HG03097 (cell line): Measurements from ENCODE around the gene NPHP4.

Experiments used
- ATAC-seq: cut with Tn5 transposase; IDR thresholded peaks from one replicate; pipeline ENCODE4 v1.9.1; 2021; ENCODE audit not compliant: unreplicated experiment, low FRiP score

NPHP4 gene

DNA sequence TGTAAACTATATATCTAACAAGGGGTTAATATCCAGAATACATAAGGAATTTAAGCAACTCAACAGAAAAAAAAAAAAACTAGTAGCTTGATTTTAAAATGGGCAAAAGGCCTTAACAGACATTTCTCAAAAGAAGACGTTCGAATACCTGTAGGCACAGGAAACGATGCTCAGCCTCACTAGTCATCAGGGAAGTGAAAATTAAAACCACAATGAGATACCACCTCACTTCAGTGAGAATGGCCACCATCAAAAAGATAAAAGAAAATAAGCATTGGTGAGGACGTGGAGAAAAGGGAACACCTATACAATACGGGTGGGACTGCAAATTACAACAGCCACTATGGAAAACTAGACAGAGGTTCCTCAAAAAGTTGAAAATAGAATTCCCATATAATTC is 37.3 kb downstream of the NPHP4 start:
- no peak for ATAC-seq

DNA sequence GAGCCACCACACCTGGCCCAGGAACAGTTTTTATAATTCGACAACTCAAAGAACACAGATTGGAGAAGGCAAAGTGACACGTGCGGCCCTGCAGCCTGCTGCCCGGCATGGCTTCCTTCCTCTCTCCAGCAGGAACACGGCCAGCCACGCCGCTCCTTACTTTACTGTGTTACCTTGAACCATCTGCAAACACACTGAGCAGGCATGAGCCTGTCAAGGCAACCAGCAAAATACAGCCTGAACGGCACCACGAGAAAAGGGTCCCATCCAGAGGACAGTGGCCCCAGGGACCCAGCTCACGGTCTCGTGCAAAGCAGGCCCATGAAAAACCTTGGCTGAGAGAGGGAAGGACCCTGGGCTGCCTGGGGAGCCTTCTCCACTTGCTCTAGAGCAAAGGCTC is 38.8 kb downstream of the NPHP4 start:
- ATAC-seq, result no peak

DNA sequence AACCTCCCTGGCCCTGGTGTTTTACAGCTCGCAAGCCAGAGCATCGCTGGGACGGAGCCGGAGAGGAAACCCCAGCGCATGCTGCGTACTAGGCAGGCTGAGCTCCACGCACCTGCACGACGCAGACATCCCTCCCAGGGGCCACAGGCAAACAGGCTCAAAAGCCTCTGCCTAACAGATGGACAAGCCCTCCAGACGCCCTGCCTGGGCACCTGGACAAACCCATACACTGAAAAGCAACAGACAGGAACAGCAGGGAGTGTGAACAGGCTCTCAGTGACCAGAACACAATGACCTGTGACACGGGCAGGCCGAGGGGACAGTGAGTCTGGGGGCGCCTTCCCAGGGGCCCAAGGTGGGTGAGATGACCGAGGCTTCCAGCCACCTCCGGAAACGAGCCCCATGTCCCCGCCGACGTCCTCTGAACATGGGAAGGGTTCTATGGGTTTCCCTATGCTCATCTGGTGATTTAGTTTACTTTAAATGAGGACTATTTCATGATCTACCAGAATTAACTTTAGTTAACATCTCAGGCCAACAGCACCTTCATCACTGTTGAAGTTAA is 40.3 kb downstream of the NPHP4 start:
- ATAC-seq, result no peak

DNA sequence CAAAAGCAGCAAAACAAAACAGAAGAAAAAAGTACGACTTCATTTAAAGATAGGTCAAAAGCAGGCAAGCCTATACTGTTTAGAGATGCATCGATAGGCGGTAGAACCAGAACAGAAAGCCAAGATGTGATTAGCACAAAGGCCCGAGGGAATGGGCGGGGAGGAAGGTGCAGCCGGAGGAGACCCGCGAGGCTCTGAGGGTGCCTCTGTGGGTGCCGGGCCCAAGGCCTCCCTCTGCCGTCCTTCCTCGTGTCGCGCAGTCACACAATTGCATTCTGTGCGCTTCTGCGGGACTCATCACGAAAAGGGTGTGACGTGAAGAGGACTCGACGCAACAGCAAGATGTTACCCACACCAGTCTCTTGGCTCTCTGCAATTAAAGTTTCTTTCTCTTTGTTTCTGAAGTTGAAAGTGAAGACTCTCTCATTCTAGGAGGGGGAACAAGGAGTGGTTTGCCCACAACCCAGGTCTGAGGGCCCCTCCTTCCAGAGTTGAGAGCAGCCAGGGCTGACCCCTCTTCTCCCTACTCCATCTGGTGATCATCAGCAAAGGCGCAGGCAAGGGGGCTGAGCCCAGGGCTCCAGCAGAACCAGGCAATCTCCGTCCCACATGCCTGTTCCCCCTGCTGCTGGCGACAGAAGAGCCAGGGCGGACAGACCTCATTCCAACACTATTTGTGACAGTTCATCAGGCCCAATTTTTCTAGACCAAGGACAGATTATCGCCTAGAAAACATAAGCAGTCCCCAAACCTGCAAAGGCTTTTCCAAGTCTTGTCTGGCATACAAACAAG is 41.0 kb downstream of the NPHP4 start:
- ATAC-seq, result no peak

DNA sequence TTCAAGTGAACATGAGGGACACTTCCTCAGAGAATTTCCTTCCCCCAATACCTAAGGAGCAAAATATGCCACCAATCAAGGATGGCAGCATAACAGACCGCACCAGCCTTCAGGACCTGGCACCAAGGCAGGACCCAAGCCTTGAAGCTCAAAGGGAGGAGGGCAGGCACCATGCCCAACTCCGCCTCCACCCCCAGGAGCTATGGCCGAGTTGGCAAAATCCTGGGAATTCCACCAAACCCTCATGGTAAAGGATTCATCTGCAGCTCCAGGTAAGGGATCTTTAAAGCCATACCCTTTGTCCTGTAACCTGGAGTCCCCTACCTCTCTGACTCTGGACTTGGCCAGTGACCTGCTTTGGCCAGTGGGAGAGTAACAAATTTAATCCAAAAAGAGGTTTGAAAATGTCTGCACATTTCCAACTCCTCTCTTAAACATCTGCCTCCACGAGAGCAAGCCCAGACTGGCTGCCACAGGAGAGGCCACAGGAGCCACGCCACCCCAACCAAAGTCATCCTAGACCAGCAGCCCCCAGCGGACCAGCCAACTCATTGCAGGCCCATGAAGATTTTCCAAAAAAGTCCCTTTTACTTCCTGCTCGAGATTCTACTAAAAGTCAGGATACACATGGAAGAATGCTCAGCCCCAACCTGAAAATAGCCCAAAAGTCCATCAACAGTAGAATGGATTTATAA is 41.9 kb downstream of the NPHP4 start:
- no peak for ATAC-seq

DNA sequence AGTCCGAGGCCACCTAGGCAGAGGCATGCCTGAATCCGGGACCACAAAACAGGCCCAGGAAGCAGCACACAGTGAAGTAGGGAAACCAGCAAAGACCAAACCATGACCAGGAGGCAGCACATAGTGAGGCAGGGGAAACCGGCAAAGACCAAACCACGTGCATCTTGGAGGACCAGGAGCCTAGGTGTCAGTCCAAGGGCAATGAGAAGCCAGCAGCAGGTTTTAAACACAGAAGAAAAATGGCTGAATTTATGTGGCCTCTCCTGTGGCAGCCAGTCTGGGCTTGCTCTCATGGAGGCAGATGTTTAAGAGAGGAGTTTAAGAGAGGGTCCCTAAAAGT is 42.5 kb downstream of the NPHP4 start:
- no peak for ATAC-seq

DNA sequence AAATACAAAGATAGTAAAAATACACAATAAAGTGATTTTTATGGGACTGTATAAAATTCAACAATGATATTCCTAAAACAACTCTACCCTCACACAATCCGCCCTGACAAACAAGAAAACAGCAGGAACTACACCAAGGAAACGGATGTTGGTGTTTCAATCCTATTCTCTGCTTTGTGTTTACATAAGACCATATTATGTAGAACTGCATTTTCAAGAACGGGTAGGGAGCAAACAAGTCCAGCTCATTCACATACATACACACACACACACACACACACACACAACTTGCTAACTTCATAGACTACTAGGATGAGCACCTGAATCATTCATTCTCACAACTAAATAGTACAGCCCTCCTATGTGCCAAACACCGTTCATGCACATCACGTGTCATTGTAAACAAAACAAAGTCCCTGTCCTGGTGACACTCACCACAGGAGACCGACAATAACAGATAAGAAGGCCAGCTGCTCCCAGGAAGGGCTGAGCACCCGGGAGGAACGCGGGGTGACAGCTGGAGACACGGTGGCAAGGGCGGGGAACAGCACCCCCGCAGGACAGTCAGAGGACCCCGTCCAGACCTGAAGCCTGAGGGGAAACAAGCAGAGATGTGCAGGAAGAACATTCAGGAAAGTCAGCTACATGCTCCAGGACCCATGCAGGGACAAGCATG is 43.0 kb downstream of the NPHP4 start:
- ATAC-seq, result no peak

DNA sequence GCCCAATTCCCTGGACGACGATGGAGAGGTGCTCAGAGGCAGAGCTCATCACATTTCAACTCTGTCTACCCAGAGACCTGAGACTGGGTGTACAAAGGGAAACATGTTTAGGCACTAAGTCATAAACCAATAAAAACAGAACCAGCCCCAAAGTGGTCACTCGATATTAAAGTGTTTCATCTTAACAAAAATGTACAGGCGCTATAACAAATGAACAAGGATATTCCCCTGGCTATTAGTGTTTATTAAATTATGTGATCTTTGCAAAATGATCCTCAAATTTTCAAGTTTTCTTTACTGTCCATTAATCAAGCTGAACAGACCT is 43.6 kb downstream of the NPHP4 start:
- no peak for ATAC-seq

DNA sequence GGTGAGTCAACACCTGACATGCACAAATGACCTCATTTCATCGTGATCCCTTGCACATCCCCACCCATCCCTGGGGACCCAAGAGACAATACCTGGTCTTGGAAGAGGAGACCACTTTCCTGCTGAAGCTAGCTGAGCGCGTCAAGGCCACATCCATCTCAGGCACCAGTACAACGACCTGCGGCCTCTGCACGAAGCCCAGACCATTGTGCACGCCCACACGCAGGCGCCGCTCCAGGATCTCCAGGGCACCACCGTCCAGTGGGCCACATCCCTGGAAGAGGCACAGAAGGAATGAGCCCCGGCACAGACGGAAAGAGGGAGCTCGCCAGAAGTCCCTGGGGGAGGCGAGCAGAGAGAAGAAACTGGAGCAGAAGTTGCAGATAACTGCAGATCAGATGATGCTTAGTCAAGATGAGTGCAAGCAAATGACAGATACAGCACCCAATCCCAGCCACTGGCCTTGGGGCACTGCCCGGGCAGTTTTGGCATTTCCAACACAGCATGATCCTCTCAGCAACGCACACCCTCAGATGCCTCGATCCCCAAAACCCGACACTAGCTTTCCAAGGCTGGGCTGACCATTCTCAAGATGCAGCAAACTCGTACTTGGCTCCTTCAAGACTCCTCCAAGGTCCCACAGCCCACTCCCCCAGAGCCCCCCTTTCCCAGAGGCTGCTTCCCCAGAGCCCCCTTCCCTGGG is 44.1 kb downstream of the NPHP4 start:
- ATAC-seq, result no peak

DNA sequence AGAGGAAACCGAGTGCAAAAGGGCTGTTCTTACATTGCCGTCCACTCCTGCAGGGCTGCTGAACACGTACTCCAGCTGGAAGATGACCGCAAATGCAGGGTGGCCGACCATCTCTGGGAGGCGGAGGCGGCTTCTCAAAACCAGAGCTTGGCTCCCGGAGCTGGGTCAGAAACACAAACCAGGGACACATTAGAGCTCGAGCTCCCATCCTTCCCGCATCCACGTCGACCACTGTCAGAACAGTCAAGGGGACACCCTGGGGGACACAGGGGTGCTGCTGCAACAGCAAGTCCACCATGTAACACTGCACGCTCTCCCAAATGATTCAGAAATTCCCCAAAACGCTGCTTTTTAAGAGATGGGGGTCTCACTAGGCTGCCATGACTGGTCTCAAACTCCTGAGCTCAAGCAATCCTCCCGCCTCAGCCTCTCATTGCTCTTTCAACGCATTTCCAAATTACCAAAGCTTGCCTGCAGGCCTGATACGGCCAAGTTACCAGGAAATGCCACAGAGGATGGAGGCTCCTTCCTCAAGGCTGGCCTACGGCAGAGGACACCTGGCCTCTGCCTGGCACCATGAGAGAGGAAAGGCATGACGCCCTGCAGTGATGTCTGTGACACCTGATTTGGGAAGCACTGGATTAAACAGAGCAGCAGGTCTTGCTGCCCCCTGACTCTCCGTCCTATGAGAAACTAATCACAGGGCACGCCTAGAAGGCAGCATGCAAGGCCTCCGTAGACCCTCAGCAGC is 45.0 kb downstream of the NPHP4 start:
- no peak for ATAC-seq

DNA sequence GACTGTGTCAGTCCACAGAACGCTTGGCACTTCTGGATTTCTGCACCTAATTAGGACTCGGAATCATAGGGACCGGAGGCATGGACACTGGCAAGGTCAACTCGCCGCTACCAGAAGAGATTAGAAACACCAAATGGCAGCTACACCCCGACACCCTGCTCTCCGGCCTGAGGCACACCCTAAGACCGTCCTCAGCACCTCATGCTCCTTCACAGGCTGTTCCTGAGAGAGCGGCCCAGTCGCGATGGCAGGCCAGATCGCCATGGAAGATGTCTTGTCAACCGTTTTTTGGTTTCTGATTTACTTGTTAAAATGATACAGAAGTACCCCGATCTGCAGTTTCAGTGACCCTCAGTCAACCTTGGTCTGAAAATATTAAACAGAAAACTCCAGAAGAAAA is 46.8 kb downstream of the NPHP4 start:
- ATAC-seq, result no peak

DNA sequence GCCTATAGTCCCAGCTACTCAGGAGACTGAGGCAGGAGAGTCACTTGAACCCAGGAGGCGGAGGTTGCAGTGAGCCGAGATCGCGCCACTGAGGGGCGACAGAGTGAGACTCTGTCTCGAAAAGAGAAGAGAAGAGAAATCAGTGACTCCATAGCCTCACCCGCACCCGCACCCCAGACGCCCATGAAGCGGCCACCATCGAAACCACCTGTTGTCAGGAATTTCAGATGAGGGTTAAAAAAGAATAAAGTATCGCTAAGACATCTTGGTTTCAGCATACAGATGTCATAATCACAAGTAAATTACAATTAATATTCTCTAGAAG is 47.4 kb downstream of the NPHP4 start:
- ATAC-seq, result no peak

DNA sequence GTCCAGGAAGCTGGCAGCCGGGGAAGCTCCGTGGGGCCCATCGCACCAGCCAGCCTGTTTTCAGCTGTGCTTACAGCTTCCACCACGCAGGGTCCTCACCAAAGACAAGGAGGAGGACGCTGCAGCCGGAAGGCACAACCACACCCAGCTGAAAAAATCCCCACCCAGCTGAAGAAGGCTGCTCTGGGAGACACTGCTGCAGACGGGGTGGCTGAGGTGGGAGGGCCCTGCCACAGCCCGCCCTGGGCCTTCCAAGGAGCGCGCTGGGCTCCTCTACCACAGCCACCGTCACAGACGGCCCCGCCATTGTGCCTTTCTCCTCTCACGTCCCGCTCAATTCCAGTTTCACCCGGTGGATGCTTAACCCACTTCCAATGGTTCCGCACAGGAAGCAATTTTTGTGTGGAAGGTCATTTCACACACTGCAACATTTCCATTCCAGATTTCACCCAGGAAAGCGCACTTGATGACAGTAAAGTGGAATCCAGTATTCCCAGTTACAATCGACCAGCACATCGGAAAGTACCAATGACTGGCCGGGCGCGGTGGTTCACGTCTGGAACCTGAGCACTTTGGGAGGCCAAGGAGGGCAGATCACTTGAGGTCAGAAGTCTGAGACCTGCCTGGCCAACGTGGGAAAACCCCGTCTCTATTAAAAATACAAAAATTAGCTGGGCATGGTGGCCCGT is 47.9 kb downstream of the NPHP4 start:
- no peak for ATAC-seq

DNA sequence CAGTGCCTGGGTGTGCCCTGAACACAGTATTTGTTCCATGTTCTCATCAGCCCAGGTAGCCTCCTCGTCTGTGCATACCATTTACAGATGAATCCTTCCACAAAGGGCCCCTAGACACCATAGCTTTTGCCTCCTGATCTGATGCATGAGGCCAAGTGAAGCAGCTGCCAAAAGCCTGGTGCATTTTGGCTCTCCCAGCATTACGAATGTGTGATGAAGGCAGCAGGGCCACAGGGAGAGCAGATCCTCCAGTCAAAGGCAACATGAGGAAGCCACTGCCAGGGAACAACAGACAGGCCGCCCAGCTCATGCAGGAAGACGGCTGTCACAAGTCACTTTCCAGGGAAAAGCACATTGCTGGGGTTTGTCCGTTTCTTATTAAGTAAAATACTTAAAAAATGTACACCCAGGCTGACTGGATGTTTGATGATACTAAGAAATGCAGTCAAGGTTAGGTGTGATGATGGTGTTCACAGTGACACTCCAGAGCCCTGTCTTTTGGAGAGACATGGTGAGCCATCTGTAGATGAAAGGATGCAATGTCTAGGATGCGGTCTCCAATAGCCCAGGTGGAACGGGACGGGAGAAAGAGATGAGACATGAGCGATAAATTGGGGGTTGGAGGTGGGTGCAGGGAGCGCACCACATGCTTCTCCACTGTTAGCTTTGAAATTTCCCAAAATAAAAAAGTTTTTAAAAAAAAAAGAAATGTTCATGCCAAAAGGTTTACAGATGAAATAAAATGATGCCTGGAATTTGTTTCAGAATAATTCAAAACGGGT is 48.7 kb downstream of the NPHP4 start:
- ATAC-seq, result no peak

DNA sequence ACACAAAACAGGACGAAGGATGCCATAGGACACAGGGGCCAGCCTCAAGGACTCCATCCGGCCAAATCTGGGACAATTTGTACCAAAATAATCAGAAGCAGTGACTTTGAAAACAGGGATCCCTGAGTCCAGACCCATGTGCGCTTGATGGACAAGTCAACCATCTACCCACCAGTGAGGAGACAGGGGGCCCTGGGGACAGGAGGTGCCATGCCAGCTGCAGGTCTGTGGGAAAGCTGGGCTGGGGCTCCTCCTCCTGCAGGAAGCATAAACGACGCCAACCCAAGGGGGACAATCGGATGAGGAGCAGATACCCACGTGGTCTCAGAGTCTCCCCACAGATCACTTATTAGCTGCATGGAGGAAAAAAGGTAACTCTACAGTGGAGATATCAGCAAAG is 50.6 kb downstream of the NPHP4 start:
- no peak for ATAC-seq

DNA sequence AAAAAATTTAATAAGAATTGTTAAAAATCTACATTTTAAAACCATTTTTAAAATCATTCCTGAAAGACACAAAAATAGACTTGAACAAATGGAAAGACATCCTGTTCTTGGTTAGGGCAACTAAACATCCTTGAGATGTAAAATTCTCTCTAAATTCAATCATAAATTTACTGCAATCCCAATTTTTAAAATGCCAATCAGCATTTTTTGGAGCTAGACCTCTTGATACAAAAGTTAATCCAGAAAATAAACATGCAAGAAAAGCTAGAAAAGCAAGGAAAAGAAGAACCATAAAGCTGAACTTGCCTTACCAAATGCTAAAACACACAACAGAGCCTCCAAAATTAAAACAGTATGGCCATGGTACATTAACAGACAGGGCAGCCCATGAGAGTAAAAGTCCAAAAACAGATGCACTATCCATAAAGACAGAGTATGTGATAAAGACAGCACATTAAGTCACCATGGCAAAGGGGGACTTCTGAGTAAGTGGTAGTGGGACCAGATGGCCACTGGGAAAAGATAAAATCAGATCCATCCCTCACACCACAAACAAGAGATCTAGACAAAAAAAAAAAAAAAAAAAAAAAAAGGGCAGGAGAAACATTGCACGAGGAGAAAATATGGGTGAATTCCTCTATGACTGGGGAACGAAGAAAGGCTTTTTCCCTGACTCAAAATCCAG is 51.4 kb downstream of the NPHP4 start:
- no peak for ATAC-seq

DNA sequence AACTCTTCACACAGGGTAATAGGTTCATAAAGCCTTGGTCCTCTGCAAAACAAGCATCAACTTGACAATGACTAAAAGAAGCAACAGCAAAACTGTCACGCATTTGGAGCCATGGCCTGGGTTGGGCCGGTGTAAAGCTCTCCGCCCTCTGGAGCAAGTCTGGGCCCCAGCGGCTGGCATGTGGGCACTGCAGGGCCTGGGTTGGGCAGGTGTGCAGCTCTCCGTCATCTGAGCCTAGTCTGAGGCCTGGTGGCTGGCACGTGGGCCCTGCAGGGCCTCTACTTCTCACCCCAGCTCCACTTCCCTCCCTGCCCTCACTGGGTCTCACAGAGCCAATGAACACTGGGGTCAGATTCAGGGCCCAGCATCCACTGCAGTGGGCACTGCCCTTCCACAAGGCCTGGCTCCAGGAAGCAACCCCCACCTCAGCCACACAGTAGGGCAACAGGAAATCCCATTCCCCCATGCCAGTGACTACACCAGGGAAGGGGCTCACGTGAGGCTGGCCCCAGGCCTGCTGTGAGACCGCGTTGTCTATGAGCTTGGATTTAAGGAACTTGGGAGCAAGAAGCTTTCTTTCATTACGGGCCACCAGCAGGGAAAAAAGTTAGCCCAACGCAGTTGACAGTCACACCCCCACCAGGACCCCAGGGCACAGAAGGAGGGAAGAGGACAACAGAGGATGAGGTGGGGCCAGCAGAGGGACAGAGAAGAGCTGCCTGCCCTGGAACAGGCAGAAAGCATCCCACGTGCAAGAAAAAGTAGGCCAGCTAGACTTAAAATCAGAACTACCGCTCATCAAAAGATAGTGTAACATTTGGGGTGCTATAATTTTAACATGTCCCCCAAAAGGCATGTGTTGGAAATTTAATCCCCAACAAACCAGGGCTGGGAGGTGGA is 52.7 kb downstream of the NPHP4 start:
- no peak for ATAC-seq
